HG02938 (cell line): ENCODE data around the gene ZMYM2.
"Not testable (repeated sequence)": the region's sequence is repeated elsewhere in the genome, so short reads cannot be mapped to it uniquely, and the experiment has no call there.

ENCODE experiments used
- ATAC-seq: cut with Tn5 transposase; IDR thresholded peaks from one replicate; pipeline ENCODE4 v1.9.1; 2021; ENCODE audit warnings: mild to moderate bottlenecking, moderate library complexity; ENCODE audit not compliant: unreplicated experiment

Gene ZMYM2

GRCh38 chr13:19982447-19983043 is 24.0 kb downstream of the ZMYM2 start:
- ATAC-seq: no peak

GRCh38 chr13:19984430-19985218 is 26.1 kb downstream of the ZMYM2 start:
- ATAC-seq: no peak

GRCh38 chr13:19985219-19985556 is 26.7 kb downstream of the ZMYM2 start:
- no peak for ATAC-seq

GRCh38 chr13:19991531-19991930 is 33.0 kb downstream of the ZMYM2 start:
- no peak for ATAC-seq

GRCh38 chr13:19993024-19993423 is 34.5 kb downstream of the ZMYM2 start:
- ATAC-seq: no peak

- ATAC-seq: no peak
Observed at GRCh38 chr13:19998960-19999359, 40.4 kb downstream of the ZMYM2 start.

GRCh38 chr13:20000062-20000552 is 41.6 kb downstream of the ZMYM2 start:
- ATAC-seq: no peak

- no peak for ATAC-seq
Observed at GRCh38 chr13:20001366-20002190, 43.1 kb downstream of the ZMYM2 start.

GRCh38 chr13:20002787-20003186 is 44.3 kb downstream of the ZMYM2 start:
- no peak for ATAC-seq

GRCh38 chr13:20006206-20006605 is 47.7 kb downstream of the ZMYM2 start:
- ATAC-seq: no peak

- ATAC-seq: no peak
Observed at GRCh38 chr13:20015763-20016162, 57.2 kb downstream of the ZMYM2 start.

GRCh38 chr13:20016649-20017364 is 58.3 kb downstream of the ZMYM2 start:
- no peak for ATAC-seq

- no peak for ATAC-seq
Observed at GRCh38 chr13:20017365-20017711, 58.8 kb downstream of the ZMYM2 start.

GRCh38 chr13:20019043-20019442 is 60.5 kb downstream of the ZMYM2 start:
- ATAC-seq: no peak

- ATAC-seq: no peak
Observed at GRCh38 chr13:20024702-20025101, 66.2 kb downstream of the ZMYM2 start.

GRCh38 chr13:20028953-20029352 is 70.4 kb downstream of the ZMYM2 start:
- no peak for ATAC-seq

- ATAC-seq: no peak
Observed at GRCh38 chr13:20033486-20033885, 75.0 kb downstream of the ZMYM2 start.

- no peak for ATAC-seq
Observed at GRCh38 chr13:20035130-20035529, 76.6 kb downstream of the ZMYM2 start.

- ATAC-seq: no peak
Observed at GRCh38 chr13:20037908-20038307, 79.4 kb downstream of the ZMYM2 start.

- ATAC-seq: not testable (repeated sequence)
Observed at GRCh38 chr13:20042603-20043002, 84.1 kb downstream of the ZMYM2 start.
